Neuronal stem cell (in vitro differentiated cells): Measurements from ENCODE around the gene PER1.
A peak's percentile ranks its signal among the peaks of the same experiment; 100 is the strongest.

ENCODE experiments used
- DNase-seq: peaks from one replicate; pipeline ENCODE4 v3.0.0-alpha.2; 2013; ENCODE audit warnings: low spot score
- H2AFZ ChIP-seq: one replicate; pipeline ENCODE4 v1.6.1; 2013; ENCODE audit warnings: mild to moderate bottlenecking, low read length, inconsistent platforms
- H2AK5ac ChIP-seq: 2 replicates; pipeline ENCODE4 v1.6.1; 2013; ENCODE audit warnings: low read depth, mild to moderate bottlenecking, inconsistent platforms, low read length, moderate library complexity, mixed read lengths
- H2BK120ac ChIP-seq: 2 replicates; pipeline ENCODE4 v1.6.1; 2013; ENCODE audit warnings: low read depth, mild to moderate bottlenecking, inconsistent platforms, low read length, moderate library complexity, mixed read lengths
- H2BK12ac ChIP-seq: one replicate; pipeline ENCODE4 v1.6.1; 2013; ENCODE audit warnings: low read length, inconsistent platforms
- H2BK15ac ChIP-seq: 2 replicates; pipeline ENCODE4 v1.6.1; 2013; ENCODE audit warnings: mild to moderate bottlenecking, low read length, inconsistent platforms, mixed read lengths
- H2BK5ac ChIP-seq: one replicate; pipeline ENCODE4 v1.6.1; 2013; ENCODE audit warnings: inconsistent platforms, mild to moderate bottlenecking, low read length, moderate library complexity
- H3K14ac ChIP-seq: one replicate; pipeline ENCODE4 v1.6.1; 2013; ENCODE audit warnings: low read length, inconsistent platforms
- H3K18ac ChIP-seq: 2 replicates; pipeline ENCODE4 v1.6.1; 2013; ENCODE audit warnings: low read length, inconsistent platforms
- H3K23ac ChIP-seq: 2 replicates; pipeline ENCODE4 v1.6.1; 2013; ENCODE audit warnings: low read depth, mild to moderate bottlenecking, mixed read lengths, low read length, inconsistent platforms; ENCODE audit not compliant: poor library complexity
- H3K27ac ChIP-seq: replicated peaks from 3 replicates; pipeline ENCODE4 v1.5.1; 2013; ENCODE audit warnings: low read length, inconsistent platforms
- H3K27me3 ChIP-seq, 3 experiments: 2 replicates each; pipeline ENCODE4 v1.6.1; 2013; ENCODE audit warnings: low read length in 3 of 3, mild to moderate bottlenecking in 2 of 3, inconsistent platforms in 1 of 3, low read depth in 1 of 3, mixed read lengths in 1 of 3, moderate library complexity in 1 of 3; ENCODE audit not compliant: control insufficient read depth in 3 of 3, insufficient read depth in 3 of 3
- H3K36me3 ChIP-seq, 2 donors: replicated peaks in 1 of 2; 2 replicates each; pipeline ENCODE4 v1.6.1; 2013; ENCODE audit warnings: low read length in 2 of 2; ENCODE audit not compliant: control insufficient read depth in 2 of 2, insufficient read depth in 2 of 2
- H3K4ac ChIP-seq: 2 replicates; pipeline ENCODE4 v1.6.1; 2013; ENCODE audit warnings: inconsistent platforms, mild to moderate bottlenecking, low read length, moderate library complexity
- H3K4me1 ChIP-seq, 2 donors: 1 replicate in 1 of 2; 2 replicates in 1 of 2; pipeline ENCODE4 v1.6.1; 2013; ENCODE audit warnings: low read length in 2 of 2, low read depth in 1 of 2; ENCODE audit not compliant: control insufficient read depth in 2 of 2, insufficient read depth in 1 of 2
- H3K4me2 ChIP-seq: one replicate; pipeline ENCODE4 v1.6.1; 2013; ENCODE audit warnings: mild to moderate bottlenecking, low read length, inconsistent platforms; ENCODE audit not compliant: insufficient read depth, poor library complexity, severe bottlenecking
- H3K4me3 ChIP-seq, 2 donors: 2 replicates each; pipeline ENCODE4 v1.5.1; 2013; ENCODE audit warnings: low read length in 2 of 2, mild to moderate bottlenecking in 2 of 2, inconsistent platforms in 1 of 2, moderate library complexity in 1 of 2
- H3K79me1 ChIP-seq: one replicate; pipeline ENCODE4 v1.6.1; 2013; ENCODE audit warnings: low read depth, mild to moderate bottlenecking, inconsistent platforms, low read length, moderate library complexity
- H3K9ac ChIP-seq: one replicate; pipeline ENCODE4 v1.6.1; 2013; ENCODE audit warnings: mild to moderate bottlenecking, low read depth, low read length, inconsistent platforms; ENCODE audit not compliant: poor library complexity
- H3K9me3 ChIP-seq, 2 donors: replicated peaks in 1 of 2; 2 replicates each; pipeline versions ENCODE3 to v1.6.1; 2013; ENCODE audit warnings: low read length in 2 of 2, mild to moderate bottlenecking in 2 of 2, inconsistent platforms in 1 of 2, low read depth in 1 of 2, mixed read lengths in 1 of 2, moderate library complexity in 1 of 2; ENCODE audit not compliant: control insufficient read depth in 2 of 2, insufficient read depth in 1 of 2
- H4K8ac ChIP-seq: one replicate; pipeline ENCODE4 v1.6.1; 2013; ENCODE audit warnings: low read depth, mild to moderate bottlenecking, inconsistent platforms, low read length, moderate library complexity
- H4K91ac ChIP-seq: one replicate; pipeline ENCODE4 v1.6.1; 2013; ENCODE audit warnings: low read length, low read depth, mild to moderate bottlenecking, inconsistent platforms; ENCODE audit not compliant: poor library complexity
- WGBS, 2 donors: extraction: QIAGEN DNeasy Blood & Tissue Kit; methylation state at CpG; one replicate each; pipeline ENCODE4 v1.1.7; 2013; ENCODE audit warnings: missing lambda C conversion rate in 2 of 2, mixed read lengths in 1 of 2; ENCODE audit not compliant: insufficient read length in 2 of 2, insufficient replicate concordance in 1 of 2; ENCODE audit errors: extremely low coverage in 2 of 2; 5-methylcytosine and 5-hydroxymethylcytosine counted together

PER1 gene

GRCh38 chr17:8185582-8186445, 33.6 kb upstream of the PER1 start:
- peak; percentile 91 for DNase-seq
- WGBS, 2 donors: no CpG with 5 or more reads among the region's 44 CpGs
- H2AFZ ChIP-seq: peak overlapping the region; percentile 92

GRCh38 chr17:8176998-8177731, 25.0 kb upstream of the PER1 start:
- Histone ChIP-seq H3K14ac (no peak overlapping the region), H3K27ac (peak overlapping the region; percentile 14), H3K4ac (no peak overlapping the region), H3K23ac (no peak overlapping the region), H3K9me3 (no peaks in the 10 kb centered on the region), H3K4me3 (peak overlapping the region in 1 of 2 donors; percentile 90), H3K79me1 (peaks cover 2% of the 10 kb centered on the region), H2BK5ac (no peak overlapping the region), H2BK12ac (no peak overlapping the region), H4K91ac (no peak overlapping the region), H4K8ac (no peak overlapping the region), H3K18ac (no peak overlapping the region), H3K36me3 (no peaks in the 10 kb centered on the region), H3K4me2 (peak overlapping the region; percentile 91), H2AK5ac (no peak overlapping the region), H3K9ac (peak overlapping the region; percentile 93), H2AFZ (peak overlapping the region; percentile 88), H3K27me3 (no peaks in the 10 kb centered on the region), H3K4me1 (peaks cover 18 to 20% of the 10 kb centered on the region in 2 donors), H2BK15ac (no peak overlapping the region), H2BK120ac (no peak overlapping the region)
- no CpG with 5 or more reads among the region's 19 CpGs for WGBS, 2 donors
- DNase-seq: no peak

More at GRCh38 chr17:8185582-8186445, 33.6 kb upstream of the PER1 start:
- Histone ChIP-seq H3K4ac (no peak overlapping the region), H3K9me3 (no peaks in the 10 kb centered on the region), H2BK5ac (peak overlapping the region; percentile 26), H3K27ac (peak overlapping the region; percentile 78), H4K91ac (no peak overlapping the region), H3K23ac (no peak overlapping the region), H3K18ac (peak overlapping the region; percentile 89), H3K4me2 (peak overlapping the region; percentile 66), H3K79me1 (peaks cover 9% of the 10 kb centered on the region), H3K36me3 (no peaks in the 10 kb centered on the region), H2AK5ac (no peak overlapping the region), H2BK120ac (no peak overlapping the region), H3K4me1 (peaks cover 19 to 20% of the 10 kb centered on the region in 2 donors), H3K4me3 (peak overlapping the region; percentile 69 to 98), H4K8ac (no peak overlapping the region), H2BK15ac (no peak overlapping the region), H3K27me3 (peaks cover 0 to 16% (median 3%) of the 10 kb centered on the region in 3 experiments), H3K14ac (no peak overlapping the region), H3K9ac (peak overlapping the region; percentile 82), H2BK12ac (no peak overlapping the region)

- DNase-seq: peak; percentile 84
- Histone ChIP-seq H3K9ac (peak within 1 kb of the TSS; percentile 93), H2BK5ac (peak within 1 kb of the TSS; percentile 82), H3K27ac (peak within 1 kb of the TSS; percentile 71), H4K91ac (peak within 1 kb of the TSS; percentile 49), H3K9me3 (no peaks in the 10 kb centered on the region), H3K23ac (peak within 1 kb of the TSS; percentile 98), H2AK5ac (peak within 1 kb of the TSS; percentile 3), H2AFZ (peak within 1 kb of the TSS; percentile 88), H4K8ac (peak within 1 kb of the TSS; percentile 95), H3K4me2 (peak within 1 kb of the TSS; percentile 91), H3K4ac (no peak within 1 kb of the TSS), H2BK15ac (peak within 1 kb of the TSS; percentile 96), H3K14ac (peak within 1 kb of the TSS; percentile 77), H2BK120ac (no peak within 1 kb of the TSS), H3K36me3 (no peaks in the 10 kb centered on the region), H3K4me3 (peak within 1 kb of the TSS; percentile 89 to 90), H3K4me1 (peaks cover 18 to 20% of the 10 kb centered on the region in 2 donors), H3K18ac (peak within 1 kb of the TSS; percentile 97), H3K27me3 (no peaks in the 10 kb centered on the region), H2BK12ac (peak within 1 kb of the TSS; percentile 75), H3K79me1 (peaks cover 2% of the 10 kb centered on the region)
- no CpG with 5 or more reads among the region's 56 CpGs for WGBS, 2 donors
Observed at GRCh38 chr17:8176197-8176940, 24.2 kb upstream of the PER1 start, which contains the start of gene TMEM107. Gene TMEM107, minus strand, starts transcription at chr17:8176380. Its CDS starts 94 bp downstream, at chr17:8176286.
